Smooth muscle cell (in vitro differentiated cells): Measurements from ENCODE around the gene ETV6. TPM values are rescaled to one million over a fixed set of nuclear protein-coding genes. Genes with fewer than 3 reads are reported as not detected.

Experiments used
- DNase-seq: peaks from one replicate; lab custom pipeline; 2025; ENCODE audit not compliant: unreplicated experiment; lab: John Stamatoyannopoulos, UW
- H2AFZ ChIP-seq: fragments of 200-600 bp; sonication (generic); 2 replicates; pipeline ENCODE4 v1.6.0; 2016; ENCODE audit warnings: antibody characterized with exemption, low read depth, mild to moderate bottlenecking
- H3F3A ChIP-seq: fragments of 200-600 bp; sonication (generic); 2 replicates; pipeline ENCODE4 v1.6.0; 2017; ENCODE audit warnings: antibody characterized with exemption, low read depth
- H3K27ac ChIP-seq: fragments of 200-600 bp; sonication (generic); 2 replicates; pipeline ENCODE4 v1.5.1; 2016; ENCODE audit warnings: low read depth, mild to moderate bottlenecking
- H3K27me3 ChIP-seq: fragments of 200-600 bp; sonication (generic); 2 replicates; pipeline ENCODE4 v1.6.1; 2016; ENCODE audit warnings: low read depth, mild to moderate bottlenecking
- H3K36me3 ChIP-seq: fragments of 200-600 bp; sonication (generic); 2 replicates; pipeline ENCODE4 v1.5.1; 2016; ENCODE audit warnings: low read depth
- H3K4me1 ChIP-seq: fragments of 200-600 bp; sonication (generic); 2 replicates; pipeline ENCODE4 v1.5.1; 2016; ENCODE audit warnings: low read depth
- H3K4me2 ChIP-seq: fragments of 200-600 bp; sonication (generic); 2 replicates; pipeline ENCODE4 v1.6.0; 2016; ENCODE audit warnings: mild to moderate bottlenecking
- H3K4me3 ChIP-seq: fragments of 200-600 bp; sonication (generic); 2 replicates; pipeline ENCODE4 v1.5.1; 2016; ENCODE audit warnings: mild to moderate bottlenecking
- H3K79me2 ChIP-seq: fragments of 200-600 bp; sonication (generic); 2 replicates; pipeline ENCODE4 v1.6.0; 2016; ENCODE audit warnings: low read depth, mild to moderate bottlenecking
- H3K9ac ChIP-seq: fragments of 200-600 bp; sonication (generic); 2 replicates; pipeline ENCODE4 v1.6.0; 2016; ENCODE audit warnings: low read depth
- H3K9me3 ChIP-seq: fragments of 200-600 bp; sonication (generic); replicated peaks from 2 replicates; pipeline ENCODE4 v1.5.1; 2016; ENCODE audit warnings: low read depth
- H4K20me1 ChIP-seq: fragments of 200-600 bp; sonication (generic); 2 replicates; pipeline ENCODE4 v1.6.0; 2016; ENCODE audit warnings: low read depth
- CTCF ChIP-seq: fragments of 200-600 bp; sonication (generic); IDR thresholded peaks from 2 replicates; pipeline ENCODE4 v1.5.1; 2017; ENCODE audit warnings: borderline replicate concordance, mild to moderate bottlenecking, antibody characterized with exemption; ENCODE audit not compliant: insufficient read depth, poor library complexity, severe bottlenecking
- WGBS: methylation state at CpG from one replicate; pipeline ENCODE4 v1.1.7; 2016; ENCODE audit warnings: low lambda C conversion rate; 5-methylcytosine and 5-hydroxymethylcytosine counted together
- polyA plus RNA-seq: library from polyadenylated mRNA; unstranded; fragments of >200 nt; fragmentation: Nextera tagmentation; extraction: Ambion mirVana; gene quantifications from 2 replicates; pipeline ENCODE4 v1.2.1, GENCODE V29; 2016
- total RNA-seq: library from RNA; depleted of rRNA; stranded (reverse); fragments of >200 nt; gene quantifications from 2 replicates; pipeline ENCODE4 v1.2.3, GENCODE V29; 2014

ETV6 gene
- total and polyA plus RNA-seq, 2 experiments from 2014 or later: 11.5 to 23.8 TPM

DNA sequence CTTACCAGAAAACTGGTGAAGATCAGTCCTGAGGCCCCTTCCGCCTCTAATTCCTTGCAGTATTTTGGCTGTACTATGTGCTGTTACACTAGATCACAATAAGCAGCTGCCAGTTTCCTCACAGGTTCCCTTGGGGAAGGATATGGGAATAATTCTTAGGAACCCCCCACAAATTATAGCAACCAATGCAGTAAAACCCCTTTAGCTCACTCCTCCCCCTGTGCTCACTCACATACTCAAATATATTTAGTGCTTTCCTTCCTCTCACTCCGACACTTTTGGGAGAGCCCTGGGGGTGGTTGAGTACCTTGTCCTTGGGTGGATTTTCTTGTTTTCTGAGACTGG is 162.7 kb downstream of the ETV6 start:
- H3K79me2 ChIP-seq: peaks cover 35% of the 10 kb centered on the region
- peaks cover 43% of the 10 kb centered on the region for H3K4me1 ChIP-seq
- peaks cover 6% of the 10 kb centered on the region for H4K20me1 ChIP-seq
- WGBS: 43% methylated on average over 2 of the region's 2 CpGs
- peak overlapping the region; percentile 77 for H3K27ac ChIP-seq
- no peaks in the 10 kb centered on the region for H3K36me3 ChIP-seq
- H3K4me2 ChIP-seq: peak overlapping the region; percentile 84
- peaks cover 27% of the 10 kb centered on the region for H3F3A ChIP-seq
- TF ChIP-seq CTCF: no peak
- no peak overlapping the region for H2AFZ ChIP-seq
- no peaks in the 10 kb centered on the region for H3K27me3 ChIP-seq
- no peaks in the 10 kb centered on the region for H3K9me3 ChIP-seq
- no peak for DNase-seq
- peak overlapping the region; percentile 29 for H3K9ac ChIP-seq
- H3K4me3 ChIP-seq: peak overlapping the region; percentile 24

DNA sequence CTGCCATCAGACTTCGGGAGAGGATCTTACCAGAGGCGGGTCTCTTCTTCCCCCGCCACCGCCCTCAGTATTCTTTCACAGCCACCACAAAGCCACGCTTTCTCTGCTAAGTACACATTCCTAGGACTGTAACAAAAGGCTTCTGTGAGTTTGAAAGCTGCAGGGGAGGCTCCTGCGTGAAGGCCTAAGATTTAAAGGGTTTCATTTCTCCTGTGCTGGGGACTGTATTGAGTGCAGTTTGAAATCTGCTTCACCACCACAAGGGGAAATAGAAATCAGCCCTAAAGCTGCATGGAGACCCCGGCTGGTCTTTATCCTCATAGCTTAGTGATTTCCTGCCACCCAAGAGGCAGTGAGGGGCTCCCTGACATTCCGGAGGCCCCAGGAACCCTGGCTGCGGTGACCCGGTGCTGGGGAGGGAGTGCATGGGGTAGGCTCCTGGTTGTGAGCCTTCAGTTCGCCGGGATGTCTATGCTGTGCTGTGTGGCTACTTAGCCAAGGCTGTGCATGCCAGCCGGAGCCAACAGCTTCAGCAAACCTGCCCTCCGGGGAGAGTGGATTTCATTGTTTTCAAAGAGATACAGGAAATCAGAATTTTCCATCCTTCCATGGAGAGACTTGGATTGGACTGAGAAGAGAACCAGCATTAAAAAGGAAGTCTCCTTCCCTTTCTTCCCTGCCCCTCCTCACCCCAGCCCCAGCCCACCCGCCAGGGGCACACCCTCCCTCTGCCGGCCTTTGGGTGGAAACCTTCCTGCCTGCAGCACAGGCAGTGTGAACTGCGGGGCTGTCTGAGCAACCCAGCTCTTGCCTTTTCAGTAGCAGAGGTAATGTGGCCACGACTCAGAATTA is 163.3 kb downstream of the ETV6 start:
- H3F3A ChIP-seq: peaks cover 27% of the 10 kb centered on the region
- no peak for DNase-seq
- H3K9ac ChIP-seq: peak overlapping the region; percentile 29
- WGBS: 10% methylated on average over 18 of the region's 18 CpGs
- no peak for TF ChIP-seq CTCF
- peak overlapping the region; percentile 24 for H3K4me3 ChIP-seq
- peak overlapping the region; percentile 77 for H3K27ac ChIP-seq
- peak overlapping the region; percentile 84 for H3K4me2 ChIP-seq
- peaks cover 43% of the 10 kb centered on the region for H3K4me1 ChIP-seq
- no peak overlapping the region for H2AFZ ChIP-seq
- peaks cover 35% of the 10 kb centered on the region for H3K79me2 ChIP-seq
- no peaks in the 10 kb centered on the region for H3K9me3 ChIP-seq
- no peaks in the 10 kb centered on the region for H3K36me3 ChIP-seq
- peaks cover 6% of the 10 kb centered on the region for H4K20me1 ChIP-seq
- H3K27me3 ChIP-seq: no peaks in the 10 kb centered on the region

DNA sequence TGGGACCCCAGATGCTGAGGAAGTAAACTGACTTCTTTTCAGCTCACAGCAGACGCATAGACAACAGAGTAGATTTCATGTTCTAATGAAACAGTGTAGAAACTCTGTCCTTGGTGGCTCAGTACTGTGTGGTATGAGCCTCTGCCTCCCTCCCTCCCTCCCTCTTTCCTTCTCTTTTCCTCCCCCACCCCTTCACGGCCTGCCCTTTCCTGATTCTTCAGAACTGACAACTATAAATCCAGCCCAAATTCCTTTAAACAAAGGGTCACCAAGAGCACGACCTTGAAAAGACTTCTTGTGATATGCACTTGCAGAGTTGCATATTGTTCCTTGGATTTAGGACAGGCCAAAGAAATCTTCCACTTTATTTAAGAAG is 164.0 kb downstream of the ETV6 start:
- Histone ChIP-seq H3K4me1 (peaks cover 43% of the 10 kb centered on the region), H3K9ac (peak overlapping the region; percentile 29), H3K4me3 (no peak overlapping the region), H3K4me2 (peak overlapping the region; percentile 84), H3F3A (peaks cover 27% of the 10 kb centered on the region), H3K27me3 (no peaks in the 10 kb centered on the region), H3K27ac (peak overlapping the region; percentile 77), H2AFZ (no peak overlapping the region), H3K9me3 (no peaks in the 10 kb centered on the region), H4K20me1 (peaks cover 6% of the 10 kb centered on the region), H3K36me3 (no peaks in the 10 kb centered on the region), H3K79me2 (peaks cover 33% of the 10 kb centered on the region)
- DNase-seq: no peak
- WGBS: 10% methylated on average over 3 of the region's 3 CpGs
- no peak for TF ChIP-seq CTCF

DNA sequence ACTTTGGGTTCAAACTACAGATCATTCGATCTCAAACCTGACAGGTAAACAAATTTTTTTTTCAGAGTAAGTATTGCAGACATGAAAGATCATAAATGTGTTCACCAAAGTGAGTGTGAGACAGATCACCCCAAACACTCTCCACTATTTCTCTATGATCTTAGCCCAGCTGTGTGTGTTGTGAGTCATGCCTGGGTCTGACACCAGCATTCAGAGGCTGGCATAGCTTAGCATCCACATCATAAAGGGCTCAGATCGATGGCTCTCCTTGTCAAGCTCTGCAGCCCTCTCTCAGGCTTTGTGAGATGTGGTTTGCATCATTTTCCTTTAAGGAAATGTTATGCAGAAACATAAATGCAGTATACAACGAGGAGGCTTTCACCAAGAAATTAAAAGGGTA is 164.9 kb downstream of the ETV6 start:
- H3K27me3 ChIP-seq: no peaks in the 10 kb centered on the region
- no peak for DNase-seq
- WGBS: 23% methylated on average over 3 of the region's 3 CpGs
- H3F3A ChIP-seq: peaks cover 27% of the 10 kb centered on the region
- no peak overlapping the region for H3K9ac ChIP-seq
- H3K4me2 ChIP-seq: peak overlapping the region; percentile 84
- peak overlapping the region; percentile 77 for H3K27ac ChIP-seq
- no peaks in the 10 kb centered on the region for H3K9me3 ChIP-seq
- peaks cover 43% of the 10 kb centered on the region for H3K4me1 ChIP-seq
- H3K4me3 ChIP-seq: no peak overlapping the region
- peaks cover 6% of the 10 kb centered on the region for H4K20me1 ChIP-seq
- H3K36me3 ChIP-seq: no peaks in the 10 kb centered on the region
- no peak overlapping the region for H2AFZ ChIP-seq
- TF ChIP-seq CTCF: no peak
- H3K79me2 ChIP-seq: peaks cover 36% of the 10 kb centered on the region
